Spinal cord (tissue), 10 donors: ENCODE results near the gene PDE4B. TPM values are rescaled to one million over a fixed set of nuclear protein-coding genes. Genes with fewer than 3 reads are reported as not detected.

ENCODE experiments used
- DNase-seq, 6 donors: peaks; one replicate each; pipeline versions ENCODE4 v3.0.0 to v3.0.0-alpha.2; 2013 to 2015; ENCODE audit warnings: low spot score in 6 of 6, low read depth in 4 of 6
- H3K27ac ChIP-seq: one replicate; pipeline ENCODE4 v1.5.1; 2013; ENCODE audit warnings: low read depth, low read length, control low read depth
- H3K27me3 ChIP-seq: one replicate; pipeline ENCODE4 v1.6.1; 2013; ENCODE audit warnings: low read length; ENCODE audit not compliant: control insufficient read depth, insufficient read depth
- H3K36me3 ChIP-seq: one replicate; pipeline ENCODE4 v1.6.1; 2013; ENCODE audit warnings: low read length; ENCODE audit not compliant: control insufficient read depth, insufficient read depth
- H3K4me1 ChIP-seq: one replicate; pipeline ENCODE4 v1.6.1; 2013; ENCODE audit warnings: low read length; ENCODE audit not compliant: control insufficient read depth, insufficient read depth
- H3K4me3 ChIP-seq: one replicate; pipeline ENCODE4 v1.5.1; 2013; ENCODE audit warnings: low read depth, low read length, control low read depth
- H3K9me3 ChIP-seq: one replicate; pipeline ENCODE4 v1.6.1; 2013; ENCODE audit warnings: low read length; ENCODE audit not compliant: control insufficient read depth, insufficient read depth
- WGBS: methylation state at CpG from one replicate; pipeline ENCODE4 v1.1.5; 2013; ENCODE audit warnings: missing lambda C conversion rate; ENCODE audit not compliant: insufficient coverage; 5-methylcytosine and 5-hydroxymethylcytosine counted together
- polyA plus RNA-seq, 2 donors: library from polyadenylated mRNA; unstranded; fragments of 120-200 nt; gene quantifications; one replicate each; pipeline ENCODE4 v1.2.1, GENCODE V29; 2013; ENCODE audit not compliant: insufficient read length in 2 of 2
- total RNA-seq, 2 donors: library from RNA; depleted of rRNA in 1 of 2; stranded (reverse); fragments of 120-200 nt in 1 of 2; fragments of >200 nt in 1 of 2; gene quantifications; one replicate each; pipeline versions ENCODE4 v1.2.3 to v1.2.4, GENCODE V29; 2013 to 2014
- donor health status: healthy.

The PDE4B gene
- total and polyA plus RNA-seq, 4 donors: 57.7 to 181 (median 90.7) TPM

GRCh38 chr1:66357021-66357420, 564.3 kb downstream of the PDE4B start:
- no peaks in the 10 kb centered on the region for H3K36me3 ChIP-seq
- H3K27me3 ChIP-seq: no peaks in the 10 kb centered on the region
- WGBS: no CpG with 5 or more reads among the region's 4 CpGs
- no peak for DNase-seq
- no peaks in the 10 kb centered on the region for H3K9me3 ChIP-seq
- peak overlapping the region; percentile 17 for H3K4me3 ChIP-seq
- peak overlapping the region; percentile 45 for H3K27ac ChIP-seq
- peaks cover 6% of the 10 kb centered on the region for H3K4me1 ChIP-seq

GRCh38 chr1:66357478-66358197, 564.9 kb downstream of the PDE4B start:
- no CpG with 5 or more reads among the region's 3 CpGs for WGBS
- no peaks in the 10 kb centered on the region for H3K9me3 ChIP-seq
- peaks cover 6% of the 10 kb centered on the region for H3K4me1 ChIP-seq
- H3K27me3 ChIP-seq: no peaks in the 10 kb centered on the region
- H3K36me3 ChIP-seq: no peaks in the 10 kb centered on the region
- H3K4me3 ChIP-seq: no peak overlapping the region
- no peak overlapping the region for H3K27ac ChIP-seq
- DNase-seq: no peak

DNA sequence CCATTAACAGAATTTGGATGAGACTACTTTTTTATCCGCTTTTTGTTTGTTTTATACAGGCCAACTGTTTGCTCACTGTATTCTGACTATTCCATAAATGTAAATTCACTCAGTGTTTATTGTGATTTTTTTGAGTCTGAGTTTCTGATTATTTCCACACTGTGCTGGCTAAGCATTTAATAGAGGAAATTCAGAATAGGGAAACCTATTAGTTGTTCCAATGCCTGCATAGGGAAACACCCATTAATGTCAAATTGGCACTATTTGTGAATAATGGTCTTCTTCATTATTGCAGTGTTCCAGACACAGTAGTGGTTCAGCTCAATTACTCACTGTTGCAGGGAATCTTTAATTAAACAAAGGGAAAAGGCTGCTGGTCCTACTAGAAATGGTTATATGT, 566.6 kb downstream of the PDE4B start:
- Histone ChIP-seq H3K4me1 (no peaks in the 10 kb centered on the region), H3K9me3 (no peaks in the 10 kb centered on the region), H3K27ac (no peak overlapping the region), H3K27me3 (no peaks in the 10 kb centered on the region), H3K36me3 (peaks cover 6% of the 10 kb centered on the region), H3K4me3 (no peak overlapping the region)
- DNase-seq: peak in 2 of 6 donors; percentile 31 to 91
- WGBS: no CpG with 5 or more reads among the region's 1 CpG

- Histone ChIP-seq H3K36me3 (peaks cover 6% of the 10 kb centered on the region), H3K9me3 (no peaks in the 10 kb centered on the region), H3K27me3 (no peaks in the 10 kb centered on the region), H3K4me1 (no peaks in the 10 kb centered on the region), H3K4me3 (no peak overlapping the region), H3K27ac (no peak overlapping the region)
- no peak for DNase-seq
Measured at GRCh38 chr1:66359815-66360214, 567.1 kb downstream of the PDE4B start.

DNA sequence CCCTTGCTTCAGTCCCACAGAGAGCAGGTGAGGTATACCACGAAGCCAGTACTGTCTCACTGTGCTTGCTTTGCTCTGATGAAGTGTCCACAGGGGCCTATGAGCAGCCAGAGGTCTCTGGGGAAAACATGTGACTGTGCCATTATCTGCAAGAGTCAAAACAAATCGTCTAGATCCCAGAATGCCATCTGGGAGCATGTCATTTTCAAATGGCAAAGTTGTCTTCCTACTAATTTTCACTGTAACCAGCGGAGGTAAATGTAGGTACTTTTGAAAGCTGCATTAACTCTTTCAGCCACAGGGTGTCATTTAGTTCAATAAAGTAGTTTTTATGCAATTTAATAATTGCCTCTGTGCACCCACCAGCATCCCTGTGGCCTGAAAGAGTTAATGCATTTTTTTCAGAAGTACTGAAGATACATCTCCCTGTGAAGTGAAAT, 567.6 kb downstream of the PDE4B start:
- WGBS: 33% methylated on average over 1 of the region's 3 CpGs
- no peak overlapping the region for H3K27ac ChIP-seq
- no peaks in the 10 kb centered on the region for H3K27me3 ChIP-seq
- no peaks in the 10 kb centered on the region for H3K9me3 ChIP-seq
- peaks cover 6% of the 10 kb centered on the region for H3K36me3 ChIP-seq
- H3K4me3 ChIP-seq: no peak overlapping the region
- DNase-seq: peak in 2 of 6 donors; percentile 30 to 78
- H3K4me1 ChIP-seq: no peaks in the 10 kb centered on the region

- Histone ChIP-seq H3K4me1 (no peaks in the 10 kb centered on the region), H3K27me3 (no peaks in the 10 kb centered on the region), H3K4me3 (no peak overlapping the region), H3K36me3 (peaks cover 10% of the 10 kb centered on the region), H3K27ac (no peak overlapping the region), H3K9me3 (no peaks in the 10 kb centered on the region)
- no CpG with 5 or more reads among the region's 2 CpGs for WGBS
- DNase-seq: no peak
Measured at GRCh38 chr1:66364578-66365391, 572.1 kb downstream of the PDE4B start.

- Histone ChIP-seq H3K27ac (no peak overlapping the region), H3K9me3 (no peaks in the 10 kb centered on the region), H3K36me3 (peaks cover 10% of the 10 kb centered on the region), H3K27me3 (no peaks in the 10 kb centered on the region), H3K4me3 (no peak overlapping the region), H3K4me1 (no peaks in the 10 kb centered on the region)
- WGBS: 100% methylated on average over 1 of the region's 3 CpGs
- DNase-seq: no peak
Measured at GRCh38 chr1:66365635-66366034, 572.9 kb downstream of the PDE4B start.

DNA sequence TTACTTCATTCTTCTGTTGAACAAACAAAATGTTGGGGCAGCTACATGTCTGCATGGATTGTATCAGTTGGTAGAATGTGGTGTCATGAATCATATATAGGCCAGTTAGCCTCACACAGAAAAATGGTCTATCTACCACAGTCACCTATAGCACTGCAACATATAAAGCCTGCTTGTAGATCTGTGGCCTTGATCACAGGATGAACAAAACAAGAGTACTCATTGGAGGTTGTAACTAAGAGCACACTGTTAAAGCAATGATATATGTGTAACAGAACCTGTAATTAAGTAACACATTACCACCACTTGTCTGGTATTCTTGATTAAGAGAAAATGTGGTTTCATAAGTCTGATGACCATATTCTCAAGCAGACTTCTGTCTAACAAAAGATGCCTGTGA, 573.9 kb downstream of the PDE4B start:
- no peaks in the 10 kb centered on the region for H3K27me3 ChIP-seq
- no peak overlapping the region for H3K4me3 ChIP-seq
- H3K4me1 ChIP-seq: no peaks in the 10 kb centered on the region
- H3K27ac ChIP-seq: no peak overlapping the region
- H3K9me3 ChIP-seq: no peaks in the 10 kb centered on the region
- no peak for DNase-seq
- H3K36me3 ChIP-seq: peaks cover 14% of the 10 kb centered on the region

DNA sequence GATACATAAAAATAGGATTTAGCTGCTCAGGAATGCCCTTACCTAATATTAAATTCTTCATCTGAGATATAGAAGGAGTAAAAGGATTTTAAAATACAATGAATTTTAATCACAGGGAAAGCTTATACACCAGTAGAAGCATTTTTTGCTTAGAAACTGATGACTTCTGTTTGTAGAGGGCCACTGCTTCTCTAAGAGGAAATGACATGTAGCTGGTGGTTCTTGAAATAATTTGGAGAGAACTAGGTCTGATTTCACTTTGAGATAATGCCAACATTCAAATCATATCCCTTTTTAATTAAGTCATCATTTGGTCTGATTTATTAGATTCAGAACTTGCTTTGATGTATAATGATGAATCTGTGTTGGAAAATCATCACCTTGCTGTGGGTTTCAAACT, 574.7 kb downstream of the PDE4B start:
- H3K27ac ChIP-seq: no peak overlapping the region
- no peaks in the 10 kb centered on the region for H3K9me3 ChIP-seq
- H3K4me3 ChIP-seq: no peak overlapping the region
- H3K4me1 ChIP-seq: no peaks in the 10 kb centered on the region
- peaks cover 14% of the 10 kb centered on the region for H3K36me3 ChIP-seq
- DNase-seq: no peak
- no peaks in the 10 kb centered on the region for H3K27me3 ChIP-seq

DNA sequence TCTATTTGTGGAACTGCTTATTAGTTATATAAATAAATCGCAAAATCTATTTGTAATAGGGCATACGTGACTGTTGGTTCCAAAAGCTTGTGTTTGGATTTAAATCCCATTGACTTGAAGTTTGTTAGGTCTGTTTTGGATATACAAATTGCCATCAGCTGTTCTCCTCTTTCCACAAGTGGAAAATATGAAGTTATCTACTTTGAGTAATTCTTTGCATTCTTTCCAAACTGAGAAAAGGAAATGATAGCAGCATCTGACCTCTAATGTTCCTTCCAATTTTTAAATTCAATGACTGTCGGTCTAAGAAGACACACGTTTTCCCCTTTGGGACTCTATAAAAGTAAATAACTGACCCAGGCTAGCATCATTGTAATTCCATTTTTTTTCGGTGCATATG, 575.6 kb downstream of the PDE4B start:
- Histone ChIP-seq H3K4me1 (no peaks in the 10 kb centered on the region), H3K27ac (no peak overlapping the region), H3K9me3 (no peaks in the 10 kb centered on the region), H3K36me3 (peaks cover 18% of the 10 kb centered on the region), H3K4me3 (no peak overlapping the region), H3K27me3 (no peaks in the 10 kb centered on the region)
- no CpG with 5 or more reads among the region's 5 CpGs for WGBS
- no peak for DNase-seq
